Choroid plexus epithelial cell (primary cell): Measurements from ENCODE around the gene BATF.

ENCODE experiments used
- DNase-seq: peaks from one replicate; pipeline ENCODE4 v3.0.0-alpha.2; 2010; ENCODE audit warnings: low read depth
- H3K4me3 ChIP-seq: 2 replicates; pipeline ENCODE4 v1.5.1; 2011; ENCODE audit warnings: low read depth, mild to moderate bottlenecking, control low read depth, low read length, moderate library complexity
- TF ChIP-seq, protein P1 (sequence below): conservative IDR thresholded peaks from 2 replicates; pipeline ENCODE4 v1.5.1; 2011; ENCODE audit warnings: low read depth, mild to moderate bottlenecking, control low read depth, inconsistent platforms, low read length, moderate library complexity

Gene BATF

GRCh38 chr14:75566752-75567151, 44.5 kb downstream of the BATF start:
- H3K4me3 ChIP-seq = no peak overlapping the region
- TF ChIP-seq, protein P1, sequence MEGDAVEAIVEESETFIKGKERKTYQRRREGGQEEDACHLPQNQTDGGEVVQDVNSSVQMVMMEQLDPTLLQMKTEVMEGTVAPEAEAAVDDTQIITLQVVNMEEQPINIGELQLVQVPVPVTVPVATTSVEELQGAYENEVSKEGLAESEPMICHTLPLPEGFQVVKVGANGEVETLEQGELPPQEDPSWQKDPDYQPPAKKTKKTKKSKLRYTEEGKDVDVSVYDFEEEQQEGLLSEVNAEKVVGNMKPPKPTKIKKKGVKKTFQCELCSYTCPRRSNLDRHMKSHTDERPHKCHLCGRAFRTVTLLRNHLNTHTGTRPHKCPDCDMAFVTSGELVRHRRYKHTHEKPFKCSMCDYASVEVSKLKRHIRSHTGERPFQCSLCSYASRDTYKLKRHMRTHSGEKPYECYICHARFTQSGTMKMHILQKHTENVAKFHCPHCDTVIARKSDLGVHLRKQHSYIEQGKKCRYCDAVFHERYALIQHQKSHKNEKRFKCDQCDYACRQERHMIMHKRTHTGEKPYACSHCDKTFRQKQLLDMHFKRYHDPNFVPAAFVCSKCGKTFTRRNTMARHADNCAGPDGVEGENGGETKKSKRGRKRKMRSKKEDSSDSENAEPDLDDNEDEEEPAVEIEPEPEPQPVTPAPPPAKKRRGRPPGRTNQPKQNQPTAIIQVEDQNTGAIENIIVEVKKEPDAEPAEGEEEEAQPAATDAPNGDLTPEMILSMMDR = no peak
- no peak for DNase-seq

GRCh38 chr14:75568140-75568539, 45.9 kb downstream of the BATF start:
- no peak overlapping the region for H3K4me3 ChIP-seq
- TF ChIP-seq, protein P1 = no peak
- no peak for DNase-seq

GRCh38 chr14:75568791-75569190, 46.5 kb downstream of the BATF start:
- no peak overlapping the region for H3K4me3 ChIP-seq
- DNase-seq = no peak
- TF ChIP-seq, protein P1 = no peak

GRCh38 chr14:75570797-75571196, 48.5 kb downstream of the BATF start:
- DNase-seq = no peak
- TF ChIP-seq, protein P1 = no peak

GRCh38 chr14:75572104-75572503, 49.8 kb downstream of the BATF start:
- TF ChIP-seq, protein P1 = no peak
- no peak overlapping the region for H3K4me3 ChIP-seq
- DNase-seq = no peak

More at GRCh38 chr14:75570797-75571196, 48.5 kb downstream of the BATF start:
- H3K4me3 ChIP-seq = no peak overlapping the region

DNA sequence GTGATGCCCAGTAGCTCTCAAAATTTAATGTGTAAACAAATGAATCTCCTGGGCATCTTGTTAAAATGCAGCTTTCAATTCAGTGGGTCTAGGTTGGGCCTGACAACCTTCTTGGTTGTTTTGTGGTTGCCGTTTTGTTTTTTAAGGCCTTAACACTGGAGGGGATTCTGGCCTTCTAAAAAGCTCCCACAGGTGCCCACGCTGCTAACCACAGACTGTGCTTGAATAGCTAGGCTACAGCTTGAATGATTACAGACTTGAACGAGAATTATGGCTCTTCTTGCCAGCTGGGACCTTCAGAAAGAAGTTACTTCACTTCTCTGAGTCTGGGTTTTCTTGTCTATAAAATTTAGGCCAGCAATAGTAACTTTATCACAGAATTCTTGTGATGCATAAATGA, 54.8 kb downstream of the BATF start:
- no peak for DNase-seq
- TF ChIP-seq, protein P1 = no peak
- no peak overlapping the region for H3K4me3 ChIP-seq

GRCh38 chr14:75577729-75578101, 55.4 kb downstream of the BATF start:
- DNase-seq = peak; percentile 92
- TF ChIP-seq, protein P1 = peak; percentile 89

More at GRCh38 chr14:75577729-75578101, 55.4 kb downstream of the BATF start:
- H3K4me3 ChIP-seq = peak overlapping the region; percentile 83
